ENCODE results near the gene COL8A2.
A peak's percentile ranks its signal among the peaks of the same experiment; 100 is the strongest.
"Not testable (repeated sequence)": the region's sequence is repeated elsewhere in the genome, so short reads cannot be mapped to it uniquely, and the experiment has no call there.

The COL8A2 gene

DNA sequence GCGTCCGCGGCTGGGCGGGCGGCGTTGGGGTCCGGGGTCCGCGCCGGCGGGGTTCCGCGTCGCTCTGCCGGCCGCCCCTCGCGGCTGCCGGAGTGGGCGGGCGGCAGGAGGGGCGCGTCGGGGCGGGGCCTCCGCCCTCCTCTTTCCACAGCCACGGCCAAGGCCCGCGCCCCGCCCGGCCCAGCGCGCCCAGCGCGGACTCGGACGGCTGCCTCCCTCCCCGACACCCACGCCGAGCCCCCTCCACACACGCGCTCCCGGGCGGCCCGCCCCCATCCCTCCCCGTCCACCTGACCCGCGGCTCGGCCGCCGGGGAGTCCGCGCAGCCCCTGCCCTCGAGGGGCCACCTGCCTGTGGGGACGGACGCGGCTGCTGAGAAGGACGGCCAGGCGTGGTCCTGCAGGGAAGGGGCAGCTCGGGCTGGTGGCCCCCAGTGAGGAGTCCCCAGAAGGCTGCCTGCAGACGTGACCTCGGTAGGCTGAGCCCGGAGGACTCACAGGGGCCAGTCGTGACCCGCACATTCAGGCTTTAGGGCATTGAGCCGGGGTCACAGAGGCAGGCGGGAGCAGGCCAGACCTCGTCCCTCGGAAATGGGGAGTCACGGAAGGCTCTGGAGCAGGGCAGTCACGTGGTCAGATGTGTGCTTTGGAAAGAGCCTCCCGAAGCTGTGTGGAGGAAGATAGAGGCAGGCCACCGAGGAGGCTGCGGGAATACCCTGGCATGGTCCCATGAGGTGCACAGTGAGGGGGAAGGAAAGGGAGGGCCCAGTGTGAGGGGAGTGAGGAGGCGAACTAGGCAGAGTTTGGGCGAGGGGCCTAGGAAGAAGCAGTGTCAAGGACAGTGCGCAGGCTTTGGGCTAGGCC lies at the start of gene COL8A2:
COL8A2 (minus strand) TSS at position 94 of the 863 bp plus-strand sequence. CDS start 24,980 bp downstream, outside the sequence.
- DNase-seq (ENCODE audit: low spot score) = no peak

DNA sequence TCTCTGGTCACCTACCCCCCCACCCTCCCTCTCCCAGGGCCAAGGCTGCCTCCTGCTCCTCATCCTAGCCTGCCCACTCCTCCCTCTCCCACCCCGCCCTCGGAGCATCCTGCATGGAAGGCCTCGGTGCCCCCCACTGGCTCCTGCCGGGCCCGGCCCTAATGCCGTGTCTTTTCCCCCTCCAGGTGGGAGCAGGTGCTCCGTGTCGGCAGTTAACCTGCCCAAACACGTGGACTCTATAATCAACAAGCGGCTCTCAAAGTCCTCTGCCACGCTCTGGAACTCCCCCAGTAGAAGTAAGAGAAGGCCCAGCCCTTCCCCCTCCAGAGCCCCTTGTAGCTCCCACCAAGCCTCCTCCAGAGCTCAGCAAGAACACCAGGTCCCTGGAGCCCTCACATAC lies 49.7 kb upstream of the COL8A2 start:
- DNase-seq (ENCODE audit: low spot score) = no peak

DNA sequence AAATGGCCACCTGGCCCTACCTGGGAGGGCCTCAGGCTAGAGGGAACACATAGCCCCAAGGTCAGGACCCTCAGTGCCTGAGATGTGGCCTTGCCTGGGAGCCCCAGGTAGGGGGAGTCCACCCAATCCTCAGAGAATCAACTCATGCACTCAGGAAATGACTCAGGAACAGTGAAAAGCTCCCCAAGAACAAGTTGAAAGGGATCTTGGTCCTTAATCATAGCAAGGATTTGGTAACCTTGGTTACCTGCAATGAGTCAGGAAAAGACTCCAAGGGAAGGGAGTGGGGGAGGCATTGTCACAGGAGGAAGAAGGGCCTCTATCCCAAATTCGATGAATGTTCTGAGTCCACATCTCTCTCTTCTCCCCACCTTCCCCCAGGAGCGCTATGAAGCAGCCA lies 48.0 kb upstream of the COL8A2 start:
- DNase-seq (ENCODE audit: low spot score) = no peak

DNA sequence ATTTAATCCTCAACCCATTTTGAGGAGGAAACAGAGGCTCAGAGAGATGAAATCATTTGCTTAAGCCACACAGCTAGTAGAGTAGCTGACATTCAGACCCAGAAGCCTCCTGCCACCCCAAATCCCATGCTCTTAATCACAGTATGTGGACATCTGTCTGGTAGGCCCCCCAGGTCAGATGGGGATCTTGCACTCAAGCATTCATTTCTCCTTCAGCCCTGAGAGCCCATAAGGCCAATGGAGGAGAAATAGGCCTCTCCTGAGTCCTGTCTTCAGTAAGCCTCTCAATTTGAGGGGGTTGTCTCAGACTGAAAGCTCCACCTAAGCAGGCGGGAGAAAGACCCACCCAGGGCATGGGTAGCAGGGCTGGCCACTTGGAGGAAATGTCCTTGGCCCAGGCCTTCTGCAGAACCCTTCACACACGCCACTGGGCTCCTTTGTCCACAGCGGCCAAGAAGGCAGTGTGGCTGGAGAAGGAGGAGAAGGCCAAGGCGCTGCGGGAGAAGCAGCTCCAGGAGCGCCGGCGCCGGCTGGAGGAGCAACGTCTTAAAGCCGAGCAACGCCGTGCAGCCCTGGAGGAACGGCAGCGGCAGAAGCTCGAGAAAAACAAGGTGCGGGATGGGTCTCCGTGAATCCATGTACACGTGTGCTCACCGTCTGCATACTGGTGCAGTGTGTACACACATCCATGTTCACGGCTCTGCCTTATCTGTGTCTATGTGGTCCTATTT lies 47.2 kb upstream of the COL8A2 start:
- no peak for DNase-seq (ENCODE audit: low spot score)

DNA sequence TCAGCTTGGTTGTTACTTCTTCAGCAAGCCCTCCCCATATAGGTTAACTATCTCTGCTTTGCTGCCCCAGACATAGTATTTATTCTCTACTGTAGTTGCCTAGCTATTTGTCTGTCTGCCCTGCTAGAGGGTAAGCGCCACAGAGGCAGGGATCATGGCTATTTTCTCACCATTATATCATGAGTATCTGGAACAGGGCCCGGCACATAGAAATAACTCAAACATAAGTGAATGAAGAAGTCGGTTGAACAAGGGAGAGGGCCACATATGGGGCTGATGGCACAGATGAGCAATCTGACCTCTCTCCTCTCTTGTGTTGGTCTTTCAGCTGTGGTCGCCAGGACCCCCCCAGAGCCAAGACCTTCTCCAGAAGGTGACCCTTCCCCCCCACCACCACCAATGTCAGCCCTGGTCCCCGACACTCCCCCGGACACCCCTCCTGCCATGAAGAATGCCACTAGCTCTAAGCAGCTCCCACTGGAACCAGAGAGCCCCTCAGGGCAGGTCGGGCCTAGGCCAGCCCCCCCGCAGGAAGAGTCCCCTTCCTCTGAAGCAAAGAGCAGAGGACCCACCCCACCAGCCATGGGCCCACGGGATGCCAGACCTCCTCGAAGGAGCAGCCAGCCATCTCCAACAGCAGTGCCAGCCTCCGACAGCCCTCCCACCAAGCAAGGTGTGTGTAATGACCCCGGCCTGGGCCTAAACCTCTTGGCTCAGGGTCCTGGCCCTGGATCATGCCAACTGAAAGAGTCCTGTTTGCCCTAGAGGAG lies 45.8 kb upstream of the COL8A2 start:
- no peak for DNase-seq (ENCODE audit: low spot score)

DNA sequence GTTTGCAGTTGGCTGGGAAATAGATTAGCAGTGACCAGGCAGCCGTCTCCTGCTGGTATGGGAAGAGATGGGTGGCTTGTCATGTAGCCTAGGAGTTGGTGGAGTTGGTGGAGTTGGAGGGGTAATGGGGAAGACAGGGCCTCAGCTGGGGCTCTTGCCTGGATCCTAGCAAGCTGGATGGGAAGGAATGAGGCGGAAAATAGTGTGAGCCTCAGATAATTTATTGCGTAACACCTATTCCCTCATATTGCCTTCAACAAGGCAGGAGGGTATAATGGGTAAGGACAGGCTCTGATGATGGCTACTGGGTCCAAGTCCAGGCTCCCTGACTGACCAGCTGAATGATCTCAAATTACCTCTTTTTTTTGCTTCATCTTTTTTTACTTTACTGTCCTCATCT lies 43.5 kb upstream of the COL8A2 start:
- no peak for DNase-seq (ENCODE audit: low spot score)

DNA sequence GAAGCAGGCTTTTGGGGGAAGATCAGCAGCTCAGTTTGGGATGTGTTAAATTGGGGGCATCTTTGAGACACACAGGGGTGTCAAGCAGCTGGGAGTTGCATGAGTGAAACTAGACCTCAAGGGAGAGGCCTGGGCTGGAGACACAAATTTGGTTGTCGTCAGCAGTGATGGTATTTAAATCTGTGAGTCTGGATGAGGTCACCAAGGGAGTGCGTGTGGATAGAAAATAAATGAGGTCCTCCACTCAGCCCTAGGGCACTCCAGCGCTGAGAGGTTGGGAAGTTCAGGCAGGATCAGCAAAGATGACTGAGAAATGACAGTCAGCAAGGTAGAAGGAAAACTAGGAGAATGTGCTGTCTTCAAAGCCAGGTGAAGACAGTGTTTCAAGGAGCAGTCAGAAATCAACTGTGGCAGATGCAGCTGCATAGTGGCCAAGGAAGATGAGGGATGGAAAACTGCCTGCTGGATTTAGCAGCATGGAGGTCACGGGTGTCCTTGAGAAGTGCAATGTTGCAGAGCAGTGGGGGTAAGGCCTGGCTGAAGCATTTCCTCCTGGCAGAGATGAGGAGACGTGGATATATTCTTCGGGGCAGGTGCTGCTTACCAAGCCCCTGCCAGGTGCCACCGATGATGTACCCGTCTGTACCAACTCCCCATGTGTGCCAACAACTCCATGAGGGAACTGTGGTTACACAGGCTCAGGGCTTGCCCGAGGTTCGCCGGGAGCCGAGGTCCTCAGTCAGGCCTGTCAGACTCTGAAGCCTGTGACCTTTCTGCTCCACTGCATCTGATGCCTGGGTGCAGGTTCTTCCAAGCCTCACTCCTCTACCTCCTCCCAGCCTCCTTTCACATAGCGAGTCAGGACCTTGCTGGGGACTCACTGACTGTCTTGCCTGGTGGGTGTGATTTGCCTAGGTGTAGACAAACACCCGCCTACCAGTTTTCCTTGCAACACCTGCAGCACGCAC lies 42.2 kb upstream of the COL8A2 start:
- no peak for DNase-seq (ENCODE audit: low spot score)

DNA sequence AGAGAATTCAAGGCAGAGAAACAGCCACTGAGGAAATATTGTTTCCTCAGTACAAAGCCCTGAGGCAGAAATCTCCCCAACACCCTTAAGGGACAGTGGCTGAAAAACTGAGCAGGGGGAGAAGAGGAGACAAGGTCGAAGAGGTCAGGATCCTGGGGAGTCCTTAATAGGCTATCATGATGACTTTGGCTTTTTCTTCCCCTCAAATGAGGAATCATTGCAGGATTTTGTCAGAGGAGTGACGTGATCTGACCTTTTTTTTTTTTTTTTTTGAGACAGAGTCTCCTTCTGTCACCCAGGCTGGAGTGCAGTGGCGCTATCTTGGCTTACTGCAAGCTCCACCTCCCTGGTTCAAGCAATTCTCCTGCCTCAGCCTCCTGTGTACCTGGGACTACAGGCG lies 41.1 kb upstream of the COL8A2 start:
- DNase-seq (ENCODE audit: low spot score) = no peak

DNA sequence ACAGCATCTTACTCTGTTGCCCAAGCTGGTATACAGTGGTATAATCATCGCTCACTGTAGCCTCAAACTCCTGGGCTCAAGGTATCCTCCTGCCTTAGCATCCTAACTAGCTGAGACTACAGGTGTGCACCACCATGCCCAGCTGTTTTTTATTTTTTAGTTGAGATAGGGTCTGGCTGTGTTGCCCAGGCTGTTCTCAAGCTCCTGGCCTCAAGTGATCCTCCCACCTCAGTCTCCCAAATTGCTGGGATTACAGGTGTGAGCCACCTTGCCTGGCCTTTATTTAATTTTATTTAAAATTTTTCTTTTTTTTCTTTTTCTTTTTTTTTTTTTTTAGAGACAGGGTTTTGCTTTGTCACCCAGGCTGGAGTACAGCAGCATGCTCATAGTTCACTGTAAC lies 40.1 kb upstream of the COL8A2 start:
- no peak for DNase-seq (ENCODE audit: low spot score)

DNA sequence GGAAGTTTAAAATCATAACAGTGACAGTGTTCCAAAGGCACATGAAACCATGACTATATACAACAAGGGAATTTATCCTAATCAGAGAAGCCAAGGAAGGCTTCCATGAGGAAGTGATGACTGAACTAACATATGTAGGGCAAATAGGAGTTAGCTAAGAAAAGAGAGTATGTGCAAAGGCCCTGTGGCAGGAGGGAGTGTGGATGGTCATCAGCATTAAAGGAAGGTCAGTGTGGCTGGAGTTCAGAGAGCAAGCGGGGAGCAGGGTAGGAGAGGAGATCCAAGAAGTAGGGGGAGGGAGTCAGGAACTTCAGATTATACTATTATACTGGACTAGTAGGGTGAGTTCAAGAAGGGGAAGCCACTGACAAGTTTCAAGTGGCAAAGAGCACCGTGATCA lies 39.3 kb upstream of the COL8A2 start:
- no peak for DNase-seq (ENCODE audit: low spot score)

DNA sequence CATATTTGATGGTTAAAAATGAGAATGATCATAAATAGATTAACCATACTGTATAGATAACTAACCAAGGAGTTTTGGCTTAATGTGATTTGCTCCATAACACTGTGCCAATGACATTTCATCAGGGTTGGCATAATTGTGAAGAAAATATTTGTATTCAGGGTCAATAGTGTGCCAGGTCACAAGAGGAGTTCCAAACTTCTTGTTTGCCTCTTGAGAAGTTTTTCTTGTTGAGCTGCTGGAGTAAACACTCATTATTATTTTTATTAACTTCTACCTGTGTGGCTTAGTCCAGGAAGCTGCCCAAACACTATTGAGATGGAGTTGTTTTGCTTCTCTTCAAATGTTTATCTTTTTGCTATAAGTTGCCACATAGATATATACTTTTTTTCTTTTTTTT lies 38.4 kb upstream of the COL8A2 start:
- DNase-seq (ENCODE audit: low spot score) = no peak

DNA sequence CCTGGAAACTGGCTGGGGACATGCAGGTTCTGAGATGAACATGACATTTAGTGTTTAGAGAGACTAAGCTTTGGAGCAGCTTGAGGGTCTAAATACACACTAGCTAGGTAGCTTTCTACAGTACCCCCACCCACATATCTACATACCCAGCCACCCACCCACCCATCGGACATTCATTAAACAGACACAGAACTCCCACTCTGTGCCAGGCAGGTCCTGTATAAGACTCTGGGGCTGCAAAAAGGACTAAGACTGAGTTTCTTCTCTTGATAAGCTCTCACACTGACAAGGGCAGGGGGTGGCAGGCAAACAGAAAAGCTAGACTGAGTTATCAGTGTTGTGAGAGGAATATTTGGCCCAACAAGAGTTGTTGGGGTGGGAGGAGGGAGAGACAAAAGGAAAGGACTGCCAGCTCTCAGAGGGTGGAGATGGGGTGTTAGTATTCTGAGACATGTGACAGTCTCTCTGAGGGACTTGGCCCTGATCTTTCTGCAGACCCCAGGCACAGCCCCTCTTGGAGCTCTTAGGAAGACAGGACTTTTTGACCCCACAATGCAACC lies 37.7 kb upstream of the COL8A2 start:
- no peak for DNase-seq (ENCODE audit: low spot score)

DNA sequence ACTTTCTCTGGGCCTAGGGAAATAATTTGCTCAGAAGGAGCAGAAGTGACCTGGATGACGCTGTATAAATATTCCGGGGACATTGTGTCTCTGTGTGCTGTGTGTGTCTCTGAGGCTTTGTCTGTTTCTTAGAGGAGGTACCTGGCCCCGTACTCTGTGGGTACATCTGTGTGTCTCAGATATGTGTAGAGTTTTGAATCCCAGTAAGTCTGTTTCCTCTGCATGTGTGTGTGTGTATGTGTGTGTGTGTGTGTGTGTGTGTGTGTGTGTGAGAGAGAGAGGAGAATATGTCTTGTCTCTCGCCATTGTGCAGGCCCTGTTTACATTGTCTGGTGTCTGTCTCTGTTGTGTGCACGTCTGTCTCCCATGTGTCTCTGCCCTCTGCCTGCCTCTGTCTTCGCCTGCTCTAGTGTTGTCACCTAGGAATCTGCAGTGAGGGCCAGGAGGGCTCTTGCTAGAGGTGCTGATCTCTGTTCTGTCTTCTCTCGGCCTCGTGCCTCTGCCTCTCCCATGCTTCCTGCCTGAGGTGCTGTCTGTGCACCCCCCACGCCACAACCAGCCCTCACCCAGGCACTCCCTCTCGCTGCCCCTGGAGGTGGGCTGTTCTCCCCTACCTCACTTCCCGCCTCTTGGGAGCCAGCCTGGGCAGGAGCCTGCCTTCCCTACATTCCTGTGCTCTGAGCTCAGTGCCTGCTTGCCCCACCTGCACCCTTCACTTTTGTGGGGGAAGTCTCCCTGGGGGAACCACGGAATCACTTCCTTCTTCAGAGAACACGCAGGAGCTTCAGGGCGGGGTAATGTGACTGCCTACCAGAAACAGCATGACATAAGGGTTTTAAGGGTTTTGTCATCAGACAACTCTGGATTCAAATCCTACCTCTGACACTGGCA lies 36.9 kb upstream of the COL8A2 start:
- no peak for DNase-seq (ENCODE audit: low spot score)

DNA sequence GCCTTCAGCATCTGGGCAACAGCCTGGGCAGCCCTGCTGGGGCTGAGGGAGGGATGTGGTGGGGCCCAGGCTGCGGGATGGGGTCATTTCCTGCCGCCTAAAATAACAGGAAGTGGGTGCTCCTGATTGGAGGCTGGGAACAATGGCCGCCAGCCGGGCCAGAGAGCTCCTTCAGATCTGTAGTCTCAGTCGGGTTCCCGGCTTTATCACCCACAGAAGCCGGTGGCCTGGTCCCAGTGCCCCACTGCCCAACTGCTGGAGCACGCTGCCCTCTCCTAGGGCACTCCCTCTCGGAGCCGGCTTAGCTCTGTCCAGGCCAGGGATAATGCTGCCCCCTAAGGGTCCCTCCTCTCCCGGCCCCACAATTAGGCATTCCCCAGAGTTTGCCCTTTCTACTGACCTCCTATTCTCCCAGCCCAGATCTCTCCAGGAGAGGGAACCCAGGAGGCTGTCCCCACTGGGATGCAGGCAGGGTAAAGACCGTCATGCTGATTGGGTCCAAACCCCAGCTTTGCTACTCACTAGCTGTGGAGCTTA lies 36.0 kb upstream of the COL8A2 start:
- no peak for DNase-seq (ENCODE audit: low spot score)

DNA sequence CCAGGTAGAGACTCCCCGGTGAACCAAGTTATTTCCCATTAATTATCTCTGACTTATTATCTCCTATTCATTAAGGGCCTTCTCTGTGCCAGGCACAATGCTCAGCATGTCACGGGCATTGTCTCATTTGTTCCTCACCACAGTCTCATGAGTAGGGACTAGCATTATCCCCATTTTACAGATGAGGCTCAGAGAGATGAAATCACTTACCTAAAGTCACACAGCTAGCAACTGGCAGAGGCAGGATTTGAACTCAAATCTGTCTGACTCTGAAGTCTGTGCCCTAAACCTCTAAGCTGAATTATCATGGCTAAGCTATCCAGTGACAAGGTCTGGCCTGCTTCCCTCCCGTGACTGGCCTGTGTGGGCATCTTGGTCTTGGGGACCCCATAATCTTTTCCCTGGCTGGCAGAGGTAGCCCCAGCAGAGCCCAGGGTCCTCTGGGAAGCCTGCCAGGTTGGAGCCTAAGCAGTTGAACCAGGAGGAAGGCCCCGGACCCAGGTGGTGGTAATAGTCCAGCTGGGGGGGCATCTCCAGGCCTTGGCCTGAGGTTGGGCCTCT lies 35.4 kb upstream of the COL8A2 start:
- no peak for DNase-seq (ENCODE audit: low spot score)

DNA sequence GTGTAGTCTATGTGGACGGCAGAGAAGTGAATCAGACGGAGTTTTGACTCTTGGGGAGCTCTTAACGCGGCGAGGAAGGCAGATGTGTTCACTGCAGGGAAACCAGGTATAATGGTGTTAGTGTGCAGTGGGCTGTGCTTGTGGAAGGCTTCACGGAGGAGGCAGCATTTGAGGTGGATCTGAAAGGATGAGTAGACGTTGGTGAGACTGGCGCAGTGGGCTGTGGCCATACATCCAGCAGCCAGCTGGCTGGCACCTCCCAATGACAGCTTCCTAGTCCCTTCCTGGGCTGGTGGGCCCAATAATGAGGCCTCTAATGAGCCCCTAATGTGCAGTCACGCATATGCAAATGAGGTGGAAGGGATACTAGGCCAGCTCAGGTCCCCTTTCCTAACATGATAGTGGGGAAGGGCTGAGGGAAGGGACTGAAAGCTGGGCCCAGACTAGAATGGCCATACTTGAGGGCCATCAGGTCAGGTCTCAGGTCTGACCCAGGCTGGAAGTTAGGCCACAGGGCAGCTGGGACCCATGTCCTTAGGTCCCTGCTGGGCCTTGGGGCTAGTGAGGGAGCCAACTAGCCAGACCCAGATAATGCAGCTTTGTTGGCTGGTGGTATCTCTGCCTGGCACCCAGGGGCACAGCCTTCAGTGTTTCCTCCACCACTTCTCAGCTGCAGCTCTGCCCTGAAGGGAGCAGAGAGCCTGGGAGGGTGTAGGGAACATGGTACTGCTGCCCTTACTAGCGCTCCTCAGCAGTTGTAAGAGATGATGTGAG lies 34.8 kb upstream of the COL8A2 start:
- DNase-seq (ENCODE audit: low spot score) = peak; percentile 89

DNA sequence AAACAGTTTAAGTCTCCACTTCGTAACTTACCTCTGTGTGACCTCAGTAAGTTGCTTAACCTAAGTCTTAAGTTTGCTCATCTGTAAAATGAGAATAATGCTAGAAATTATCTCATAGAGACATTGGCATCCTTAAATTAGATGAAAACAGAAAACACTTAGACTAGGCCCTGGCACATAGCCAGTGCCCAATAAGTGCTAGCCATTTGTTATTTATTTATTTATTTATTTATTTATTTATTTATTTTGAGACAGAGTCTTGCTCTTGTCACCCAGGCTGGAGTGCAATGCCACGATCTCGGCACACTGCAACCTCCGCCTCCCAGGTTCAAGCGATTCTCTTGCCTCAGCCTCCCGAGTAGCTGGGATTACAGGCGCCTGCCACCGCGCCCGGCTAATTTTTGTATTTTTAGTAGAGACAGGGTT lies 33.8 kb upstream of the COL8A2 start:
- not testable (repeated sequence) for DNase-seq (ENCODE audit: low spot score)

DNA sequence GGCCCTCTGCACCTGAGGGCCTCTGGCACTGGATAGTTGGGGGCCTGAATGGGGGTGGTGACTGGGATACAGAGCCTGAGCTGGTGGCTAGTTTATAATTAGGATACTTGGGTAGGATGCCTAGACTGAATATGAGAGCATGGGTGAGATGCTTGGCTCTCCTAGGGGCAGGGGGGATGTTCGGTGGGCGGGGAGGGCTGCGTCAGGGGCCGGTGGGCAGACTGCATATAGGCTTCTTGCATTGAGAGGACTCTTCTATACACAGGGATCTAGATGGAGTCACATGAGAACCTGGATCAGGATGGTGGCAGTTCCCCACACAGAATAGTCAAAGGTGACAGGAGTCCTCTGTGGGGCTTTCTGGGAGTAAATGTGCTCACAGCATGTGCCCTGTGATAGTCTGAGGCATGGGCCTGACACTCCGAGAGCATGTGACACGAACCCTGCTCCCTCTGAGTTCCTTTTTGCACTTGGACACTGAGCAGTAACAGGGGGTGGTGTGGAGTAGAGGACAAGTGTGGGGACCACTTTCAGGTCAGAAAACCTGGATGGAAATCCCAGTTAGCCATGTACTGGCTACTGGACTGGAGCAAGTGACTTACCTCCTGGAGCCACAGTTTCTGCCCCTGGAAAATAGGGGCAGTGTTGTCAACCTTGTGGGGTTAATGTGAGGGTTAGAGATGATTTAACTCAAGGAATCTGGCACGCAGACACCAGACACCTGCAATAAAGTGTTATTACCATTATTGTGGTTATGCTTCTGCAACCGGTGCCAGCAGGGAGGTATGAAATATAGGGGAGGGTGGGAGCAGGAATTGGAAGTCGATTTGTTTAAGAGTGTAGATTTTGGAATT lies 33.2 kb upstream of the COL8A2 start:
- no peak for DNase-seq (ENCODE audit: low spot score)

All from Ammon's horn (tissue), 1 donor.